Vagina (tissue), 2 donors: ENCODE data around the gene USP17L12.
"Not testable (repeated sequence)": the region's sequence is repeated elsewhere in the genome, so short reads cannot be mapped to it uniquely, and the experiment has no call there.

Experiments
- CTCF ChIP-seq, 3 experiments: fragments of 450-650 bp in 2 of 3; fragments of 200-600 bp in 1 of 3; sonication (generic) in 1 of 3; IDR thresholded peaks; one replicate each; pipeline ENCODE4 v1.5.1; 2017 to 2019; ENCODE audit warnings: antibody characterized with exemption in 3 of 3, mild to moderate bottlenecking in 2 of 3, moderate library complexity in 2 of 3
- POLR2A ChIP-seq, 2 donors: fragments of 450-650 bp; IDR thresholded peaks; one replicate each; pipeline ENCODE4 v1.6.1; 2017; ENCODE audit warnings: antibody characterized with exemption in 2 of 2, mild to moderate bottlenecking in 2 of 2, moderate library complexity in 2 of 2

- not testable (repeated sequence) for TF ChIP-seq CTCF, POLR2A (IDR thresholded peaks at IDR 0.05)
Observed at GRCh38 chr4:9243579-9243978, 23.6 kb downstream of the USP17L12 start, which contains the start of gene USP17L17.
